Measurements from ENCODE around the gene KBTBD2. TPM values are rescaled to one million over a fixed set of nuclear protein-coding genes. Genes with fewer than 3 reads are reported as not detected.

KBTBD2 gene
- total RNA-seq = 10 to 100 TPM; 13.5 to 14.8 TPM

DNA sequence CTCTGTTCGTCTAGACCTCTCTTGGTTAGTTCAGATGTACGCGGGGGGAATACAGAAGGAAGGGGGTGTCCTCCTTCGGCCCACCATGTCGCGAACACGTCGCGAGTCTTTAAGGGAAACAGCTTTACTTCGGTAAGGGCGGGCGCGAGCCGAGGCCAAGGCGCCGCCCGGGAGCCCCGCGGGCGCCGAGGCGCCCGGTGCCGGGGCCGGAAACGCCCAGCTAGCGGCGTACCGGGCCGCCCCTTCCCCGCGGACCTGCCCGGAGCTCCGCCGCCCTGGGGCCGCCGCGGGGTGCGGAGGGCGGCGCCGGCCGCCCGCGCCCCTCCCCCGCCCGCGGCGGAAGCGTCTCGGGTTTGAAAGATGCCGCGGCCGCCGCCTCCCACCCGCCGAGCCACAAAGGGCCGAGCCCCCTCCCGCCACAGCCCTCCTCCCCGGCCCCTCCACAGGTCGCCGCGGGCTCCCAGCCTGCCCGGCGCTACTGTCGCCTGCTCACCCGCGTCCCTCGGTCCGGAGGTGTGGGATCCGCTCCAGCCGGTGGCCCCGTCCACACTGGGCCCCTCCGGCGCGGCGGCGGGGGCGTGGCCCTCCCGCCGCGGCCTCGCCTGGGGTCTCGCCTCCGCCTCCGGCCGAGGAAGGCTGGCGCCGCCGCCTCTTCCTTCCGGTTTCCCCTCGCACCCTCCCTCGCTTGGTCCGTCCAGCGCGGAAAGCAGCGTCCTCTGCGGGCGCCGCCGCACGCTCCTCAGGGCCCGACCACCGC is at the start of gene KBTBD2:
Gene KBTBD2, minus strand, starts transcription at position 718 of the 757 bp plus-strand sequence. CDS start 12,156 bp downstream, outside the sequence.
- intact Hi-C loops (cut with DNase I) = no loop called here
- peak within 1 kb of the TSS; percentile 90 to 97 (median 96) for H3K27ac ChIP-seq
- TF ChIP-seq, protein P1, sequence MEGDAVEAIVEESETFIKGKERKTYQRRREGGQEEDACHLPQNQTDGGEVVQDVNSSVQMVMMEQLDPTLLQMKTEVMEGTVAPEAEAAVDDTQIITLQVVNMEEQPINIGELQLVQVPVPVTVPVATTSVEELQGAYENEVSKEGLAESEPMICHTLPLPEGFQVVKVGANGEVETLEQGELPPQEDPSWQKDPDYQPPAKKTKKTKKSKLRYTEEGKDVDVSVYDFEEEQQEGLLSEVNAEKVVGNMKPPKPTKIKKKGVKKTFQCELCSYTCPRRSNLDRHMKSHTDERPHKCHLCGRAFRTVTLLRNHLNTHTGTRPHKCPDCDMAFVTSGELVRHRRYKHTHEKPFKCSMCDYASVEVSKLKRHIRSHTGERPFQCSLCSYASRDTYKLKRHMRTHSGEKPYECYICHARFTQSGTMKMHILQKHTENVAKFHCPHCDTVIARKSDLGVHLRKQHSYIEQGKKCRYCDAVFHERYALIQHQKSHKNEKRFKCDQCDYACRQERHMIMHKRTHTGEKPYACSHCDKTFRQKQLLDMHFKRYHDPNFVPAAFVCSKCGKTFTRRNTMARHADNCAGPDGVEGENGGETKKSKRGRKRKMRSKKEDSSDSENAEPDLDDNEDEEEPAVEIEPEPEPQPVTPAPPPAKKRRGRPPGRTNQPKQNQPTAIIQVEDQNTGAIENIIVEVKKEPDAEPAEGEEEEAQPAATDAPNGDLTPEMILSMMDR (IDR thresholded peaks at IDR 0.05) = peak in 2 of 7 experiments; percentile 11 to 17
- peak in 1 of 3 donors; percentile 58 for TF ChIP-seq POLR2A (IDR thresholded peaks at IDR 0.05)
- peaks cover 48% of the 10 kb centered on the region for H3K4me1 ChIP-seq
- DNase-seq (peak; percentile 80 to 87 (median 82)), ATAC-seq (peak; percentile 78)
- H3K36me3 ChIP-seq (replicated peaks in 1 of 2; ENCODE audit: insufficient read depth in 1 of 2, low read depth in 2 of 2) = no peaks in the 10 kb centered on the region
- 0 to 1% methylated on average over 12 to 75 of the region's 104 CpGs for WGBS, 2 donors
- H3K4me3 ChIP-seq = peak within 1 kb of the TSS; percentile 54 to 85
- H3K27me3 ChIP-seq = no peaks in the 10 kb centered on the region
- H3K9me3 ChIP-seq = no peaks in the 10 kb centered on the region

DNA sequence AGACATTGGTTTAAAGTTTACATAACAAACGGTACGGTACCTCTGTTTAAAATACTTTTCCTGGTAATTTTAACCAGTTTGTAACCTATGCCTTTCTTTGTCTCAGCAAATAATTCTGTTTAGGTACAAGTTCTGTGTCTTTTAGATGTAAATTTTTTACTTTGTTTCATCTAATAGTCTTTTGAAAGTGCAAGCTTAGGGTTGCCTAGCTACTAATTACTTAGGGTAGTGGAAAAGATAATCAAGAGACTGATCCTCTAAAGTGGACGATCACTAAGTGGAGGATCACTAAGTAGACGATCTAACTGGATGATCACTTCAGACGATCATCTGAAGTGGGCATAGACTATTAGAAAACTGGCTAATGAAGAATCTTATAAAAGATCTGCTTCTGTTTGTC is 49.6 kb upstream of the KBTBD2 start:
- H3K4me1 ChIP-seq = peaks cover 34% of the 10 kb centered on the region
- ATAC-seq = no peak
- 40 to 47% methylated on average over 5 of the region's 5 CpGs for WGBS, 2 donors
- H3K9me3 ChIP-seq = no peaks in the 10 kb centered on the region
- DNase-seq = no peak
- TF ChIP-seq, protein P1 (IDR thresholded peaks at IDR 0.05) = no peak
- no peak for TF ChIP-seq POLR2A (IDR thresholded peaks at IDR 0.05)
- no peaks in the 10 kb centered on the region for H3K36me3 ChIP-seq (replicated peaks in 1 of 2; ENCODE audit: insufficient read depth in 1 of 2, low read depth in 2 of 2)
- H3K27me3 ChIP-seq = no peaks in the 10 kb centered on the region
- intact Hi-C loops (cut with DNase I) = loop anchor here (5.0 to 10.0 kb wide), 2 partner anchors 94 to 114 kb away; no protein-coding TSS in a partner anchor
- H3K4me3 ChIP-seq = no peak overlapping the region
- peak overlapping the region in 1 of 4 donors; percentile 86 for H3K27ac ChIP-seq

DNA sequence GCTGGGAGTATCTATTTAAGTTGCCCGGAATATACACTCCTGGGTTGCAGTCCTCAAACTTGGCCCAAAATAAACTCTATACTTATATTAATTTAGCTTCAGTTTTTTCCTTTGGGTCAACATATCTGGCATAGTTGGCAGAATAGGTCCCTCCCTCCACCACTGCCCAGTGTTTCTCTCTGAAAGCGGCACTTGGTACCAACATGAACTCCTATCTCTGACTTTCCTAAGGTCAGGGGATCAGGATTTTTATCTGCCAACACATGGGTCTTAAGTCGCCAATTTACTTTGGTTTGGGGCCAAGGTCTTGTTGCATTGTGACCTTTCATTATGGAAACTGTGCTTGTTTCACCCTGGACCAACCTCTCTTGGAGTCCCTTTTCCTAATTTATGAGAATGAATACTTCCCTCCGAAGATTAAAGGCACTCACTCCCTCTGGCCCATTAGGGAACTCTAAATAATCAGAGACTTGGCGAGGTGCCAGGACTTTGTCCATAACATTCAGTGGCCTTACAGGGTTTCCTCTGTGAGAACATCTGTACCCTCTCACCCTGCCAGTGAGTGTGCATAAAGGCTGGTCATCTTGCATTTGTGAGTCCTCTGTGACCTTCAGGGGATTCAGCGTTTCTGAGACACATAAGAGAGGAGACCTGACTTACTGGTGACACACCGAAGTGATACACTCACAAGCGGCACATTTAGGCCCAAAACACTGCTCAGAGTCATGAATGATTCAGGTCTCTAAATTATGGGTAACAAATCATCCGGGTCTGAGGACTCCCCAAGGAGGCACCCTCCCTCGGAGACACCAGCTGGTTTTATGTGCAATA is 46.0 kb upstream of the KBTBD2 start:
- H3K27ac ChIP-seq = no peak overlapping the region
- ATAC-seq = no peak
- intact Hi-C loops (cut with DNase I) = loop anchor here (5.0 kb wide), 1 partner anchor 35 kb away; no protein-coding TSS in a partner anchor

DNA sequence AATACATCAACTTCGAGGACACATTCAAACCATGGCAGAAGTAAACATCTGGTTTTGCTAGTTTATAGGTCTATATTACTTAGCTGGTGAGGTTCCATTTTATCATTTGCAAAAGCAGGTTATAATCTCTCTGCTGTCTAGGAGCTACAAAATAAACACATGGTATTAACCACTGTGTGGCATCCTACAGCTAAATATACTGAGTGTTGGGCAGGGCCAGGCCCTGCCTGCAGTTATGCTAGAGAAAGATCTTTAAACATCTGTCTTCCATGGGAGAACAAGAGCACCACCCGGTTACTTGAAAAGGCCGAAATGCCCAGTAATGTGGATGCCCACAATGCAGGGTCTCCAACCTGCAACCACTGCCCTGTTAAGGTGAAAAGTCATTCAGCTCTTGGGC is 45.1 kb upstream of the KBTBD2 start:
- TF ChIP-seq, protein P1 (IDR thresholded peaks at IDR 0.05) = no peak
- TF ChIP-seq POLR2A (IDR thresholded peaks at IDR 0.05) = no peak
- intact Hi-C loops (cut with DNase I) = loop anchor here (5.0 kb wide), 1 partner anchor 34 kb away; no protein-coding TSS in a partner anchor
- H3K36me3 ChIP-seq (replicated peaks in 1 of 2; ENCODE audit: insufficient read depth in 1 of 2, low read depth in 2 of 2) = peaks cover 0 to under 1% of the 10 kb centered on the region in 2 donors
- 91 to 100% methylated on average over 3 of the region's 3 CpGs for WGBS, 2 donors
- H3K9me3 ChIP-seq = no peaks in the 10 kb centered on the region
- H3K27me3 ChIP-seq = no peaks in the 10 kb centered on the region
- peaks cover 25% of the 10 kb centered on the region for H3K4me1 ChIP-seq
- no peak overlapping the region for H3K4me3 ChIP-seq
- ATAC-seq = no peak
- DNase-seq = no peak
- H3K27ac ChIP-seq = no peak overlapping the region

More for the DNA sequence above, 46.0 kb upstream of the KBTBD2 start:
- WGBS, 2 donors = 51 to 61% methylated on average over 5 to 10 of the region's 10 CpGs
- H3K9me3 ChIP-seq = no peaks in the 10 kb centered on the region
- DNase-seq = peak; percentile 45 to 57 (median 54)
- no peak overlapping the region for H3K4me3 ChIP-seq
- TF ChIP-seq, protein P1 (IDR thresholded peaks at IDR 0.05) = no peak
- no peak for TF ChIP-seq POLR2A (IDR thresholded peaks at IDR 0.05)
- H3K27me3 ChIP-seq = no peaks in the 10 kb centered on the region
- peaks cover 28% of the 10 kb centered on the region for H3K4me1 ChIP-seq
- H3K36me3 ChIP-seq (replicated peaks in 1 of 2; ENCODE audit: insufficient read depth in 1 of 2, low read depth in 2 of 2) = no peaks in the 10 kb centered on the region
